ENCODE results near the gene NOTCH1. TPM values are rescaled to one million over a fixed set of nuclear protein-coding genes. Genes with fewer than 3 reads are reported as not detected.

The NOTCH1 gene
- total RNA-seq, 2 donors from 2014 or later, result 71.6 to 84.2 TPM

- Mint-ChIP-seq H3K4me3 (peak overlapping the region; percentile 92 to 95), H3K27ac (no peak overlapping the region), H3K9me3 (no peaks in the 10 kb centered on the region), H3K36me3 (ENCODE audit: insufficient read depth in 2 of 2) (peaks cover 0 to 6% of the 10 kb centered on the region in 2 donors), H3K27me3 (ENCODE audit: low read depth) (no peaks in the 10 kb centered on the region), H3K4me1 (ENCODE audit: low read depth) (peaks cover 59% of the 10 kb centered on the region)
- no peak for ATAC-seq (replicated peaks in 1 of 2)
- DNase-seq, result no peak
Observed at GRCh38 chr9:136543830-136544547, 1.9 kb downstream of the NOTCH1 start.

DNA sequence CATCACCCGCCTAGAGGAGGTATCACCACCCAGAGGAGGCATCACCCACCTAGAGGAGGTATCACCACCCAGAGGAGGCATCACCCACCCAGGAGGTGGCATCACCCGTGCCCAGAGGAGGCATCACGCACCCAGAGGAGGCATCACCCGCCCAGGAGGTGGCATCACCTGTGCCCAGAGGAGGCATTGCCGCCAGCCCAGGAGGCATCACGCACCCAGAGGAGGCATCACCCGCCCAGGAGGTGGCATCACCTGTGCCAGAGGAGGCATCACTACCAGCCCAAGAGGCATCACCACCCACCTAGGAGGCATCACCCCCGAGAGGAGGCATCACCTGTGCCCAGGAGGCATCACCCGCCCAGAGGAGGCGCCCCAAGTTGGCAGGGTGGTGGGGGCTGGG, 2.6 kb downstream of the NOTCH1 start:
- Mint-ChIP-seq H3K27me3 (ENCODE audit: low read depth) (no peaks in the 10 kb centered on the region), H3K9me3 (no peaks in the 10 kb centered on the region), H3K36me3 (ENCODE audit: insufficient read depth in 2 of 2) (peaks cover 0 to 6% of the 10 kb centered on the region in 2 donors), H3K4me3 (peak overlapping the region; percentile 92 to 95), H3K27ac (no peak overlapping the region), H3K4me1 (ENCODE audit: low read depth) (peaks cover 66% of the 10 kb centered on the region)
- no peak for DNase-seq
- no peak for ATAC-seq (replicated peaks in 1 of 2)

DNA sequence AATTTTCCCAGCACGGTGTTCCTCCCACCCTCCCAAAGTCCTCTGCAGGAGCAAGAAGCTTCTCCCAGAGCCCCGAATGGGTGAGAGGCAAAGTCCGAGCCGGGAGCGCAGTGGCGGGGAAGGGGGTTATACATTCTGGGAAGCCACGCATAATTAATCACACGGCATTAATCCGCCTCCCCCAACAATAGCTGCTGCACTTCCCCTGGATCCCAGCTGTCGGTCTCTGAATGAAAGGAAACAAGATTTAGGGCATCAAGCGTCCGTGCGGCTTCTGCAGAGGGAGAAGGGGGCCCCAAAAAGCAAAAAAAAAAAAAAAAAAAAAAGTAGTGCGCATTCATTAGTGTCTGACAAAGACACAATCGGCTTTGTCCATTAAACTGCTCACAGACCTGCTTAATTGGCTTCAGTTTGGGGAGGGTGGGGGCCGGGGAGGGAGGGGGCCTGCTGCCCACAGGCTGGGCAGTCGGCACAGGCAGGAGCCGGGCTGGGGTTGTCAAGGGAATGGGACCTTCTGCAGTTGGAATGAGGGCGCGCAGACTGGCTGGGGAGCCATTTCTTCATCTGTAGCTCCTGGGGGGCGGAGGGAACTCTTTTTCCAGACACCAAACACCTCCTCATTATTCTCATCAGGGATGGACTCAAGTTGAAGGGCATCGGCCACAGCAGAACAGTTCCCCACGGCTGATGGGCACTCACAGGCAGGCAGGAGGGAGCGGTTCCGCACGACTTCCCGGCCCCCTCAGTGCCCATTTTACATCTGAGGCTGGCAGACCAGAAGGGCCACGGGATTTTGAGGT, 3.4 kb downstream of the NOTCH1 start:
- Mint-ChIP-seq H3K27ac (no peak overlapping the region), H3K27me3 (ENCODE audit: low read depth) (no peaks in the 10 kb centered on the region), H3K36me3 (ENCODE audit: insufficient read depth in 2 of 2) (peaks cover 0 to 6% of the 10 kb centered on the region in 2 donors), H3K4me3 (peak overlapping the region; percentile 92 to 95), H3K9me3 (no peaks in the 10 kb centered on the region), H3K4me1 (ENCODE audit: low read depth) (peaks cover 72% of the 10 kb centered on the region)
- no peak for DNase-seq
- ATAC-seq (replicated peaks in 1 of 2), result no peak

DNA sequence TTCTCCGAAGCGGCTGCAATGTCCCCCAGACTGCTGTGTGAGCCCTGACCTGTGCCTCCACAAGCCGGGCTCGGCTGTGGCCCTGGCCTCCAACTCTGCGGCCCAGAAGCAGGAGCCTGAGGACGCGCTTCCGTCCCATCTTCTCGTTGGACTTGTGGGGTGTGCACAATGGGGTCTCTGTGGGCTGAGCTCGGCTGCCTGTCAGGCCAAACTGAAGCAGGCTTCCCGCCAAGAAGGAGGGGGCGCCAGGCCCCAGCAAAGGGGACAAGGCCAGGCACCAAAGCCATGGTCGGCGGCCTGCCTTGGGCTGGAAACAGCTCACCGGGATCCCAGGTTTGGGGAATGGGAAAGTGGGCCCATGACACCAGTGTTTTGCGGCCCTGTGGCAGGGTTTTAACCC, 4.1 kb downstream of the NOTCH1 start:
- H3K4me3 Mint-ChIP-seq, result peak overlapping the region; percentile 37 to 52
- ATAC-seq (replicated peaks in 1 of 2) (no peak), DNase-seq (no peak)
- no peaks in the 10 kb centered on the region for H3K27me3 Mint-ChIP-seq (ENCODE audit: low read depth)
- no peak overlapping the region for H3K27ac Mint-ChIP-seq
- peaks cover 0 to 6% of the 10 kb centered on the region in 2 donors for H3K36me3 Mint-ChIP-seq (ENCODE audit: insufficient read depth in 2 of 2)
- H3K4me1 Mint-ChIP-seq (ENCODE audit: low read depth), result peaks cover 73% of the 10 kb centered on the region
- H3K9me3 Mint-ChIP-seq, result no peaks in the 10 kb centered on the region

- Mint-ChIP-seq H3K9me3 (no peaks in the 10 kb centered on the region), H3K4me3 (peak overlapping the region; percentile 94 to 99), H3K27me3 (ENCODE audit: low read depth) (no peaks in the 10 kb centered on the region), H3K4me1 (ENCODE audit: low read depth) (peaks cover 72% of the 10 kb centered on the region), H3K27ac (peak overlapping the region; percentile 82), H3K36me3 (ENCODE audit: insufficient read depth in 2 of 2) (peaks cover 0 to 6% of the 10 kb centered on the region in 2 donors)
- no peak for DNase-seq
- no peak for ATAC-seq (replicated peaks in 1 of 2)
Observed at GRCh38 chr9:136541179-136541578, 4.7 kb downstream of the NOTCH1 start.

DNA sequence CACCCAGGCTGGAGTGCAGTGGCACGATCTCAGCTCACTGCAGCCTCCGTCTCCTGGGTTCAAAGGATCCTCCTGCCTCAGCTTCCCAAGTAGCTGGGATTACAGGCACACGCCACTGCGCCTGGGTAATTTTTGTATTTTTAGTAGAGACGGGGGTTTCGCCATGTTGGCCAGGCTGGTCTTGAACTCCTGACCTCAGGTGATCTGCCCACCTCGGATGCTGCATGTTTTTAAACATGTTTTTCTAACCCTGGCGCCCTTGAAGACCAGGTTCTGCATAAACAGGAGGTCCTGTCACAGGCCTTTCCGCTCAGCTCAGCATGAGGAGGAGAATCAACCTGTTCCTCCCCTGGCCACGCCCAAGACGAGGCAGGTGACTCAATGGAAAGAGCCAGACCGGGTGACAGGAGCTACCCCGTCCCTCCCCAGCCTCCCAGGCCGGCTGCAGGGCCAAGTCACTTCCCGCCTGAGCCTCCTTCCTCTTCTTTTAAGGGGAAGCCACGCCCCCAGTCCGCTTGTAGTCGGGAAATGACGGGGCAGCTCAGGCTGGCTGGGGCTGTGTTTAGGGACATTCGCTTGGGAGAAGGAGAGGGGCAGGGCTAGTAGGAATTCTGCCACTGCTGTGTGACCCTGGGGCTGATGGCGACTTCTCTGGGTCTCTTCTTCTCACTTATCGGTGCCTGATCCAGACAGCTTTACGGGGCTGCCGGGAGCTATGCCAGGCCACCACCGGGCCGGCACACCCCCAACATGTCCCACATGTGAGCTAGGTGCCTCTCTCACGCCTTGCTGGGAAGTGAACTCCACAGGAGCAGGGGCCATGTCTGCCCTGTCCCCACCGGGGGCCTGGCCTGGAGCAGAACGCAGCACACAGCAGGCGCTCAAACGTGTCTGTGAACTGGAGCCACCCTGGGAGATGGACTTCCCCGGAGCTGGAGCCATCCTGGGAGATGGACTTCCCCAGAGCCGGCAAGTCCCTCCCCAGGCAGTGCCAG, 6.1 kb downstream of the NOTCH1 start:
- H3K4me1 Mint-ChIP-seq (ENCODE audit: low read depth), result peaks cover 72% of the 10 kb centered on the region
- ATAC-seq (replicated peaks in 1 of 2) (peak; percentile 85 to 87), DNase-seq (peak; percentile 95 to 98)
- H3K27me3 Mint-ChIP-seq (ENCODE audit: low read depth), result no peaks in the 10 kb centered on the region
- H3K36me3 Mint-ChIP-seq (ENCODE audit: insufficient read depth in 2 of 2), result peaks cover 0 to 6% of the 10 kb centered on the region in 2 donors
- H3K27ac Mint-ChIP-seq, result peak overlapping the region; percentile 99
- H3K9me3 Mint-ChIP-seq, result no peaks in the 10 kb centered on the region
- H3K4me3 Mint-ChIP-seq, result peak overlapping the region; percentile 94 to 99

GRCh38 chr9:136538599-136539426, 7.0 kb downstream of the NOTCH1 start:
- Mint-ChIP-seq H3K4me1 (ENCODE audit: low read depth) (peaks cover 76% of the 10 kb centered on the region), H3K4me3 (peak overlapping the region; percentile 94 to 99), H3K27me3 (ENCODE audit: low read depth) (no peaks in the 10 kb centered on the region), H3K27ac (peak overlapping the region; percentile 99), H3K36me3 (ENCODE audit: insufficient read depth in 2 of 2) (peaks cover 0 to 9% of the 10 kb centered on the region in 2 donors), H3K9me3 (no peaks in the 10 kb centered on the region)
- DNase-seq (peak; percentile 81 to 86), ATAC-seq (replicated peaks in 1 of 2) (peak; percentile 79 to 80)

- no peaks in the 10 kb centered on the region for H3K27me3 Mint-ChIP-seq (ENCODE audit: low read depth)
- H3K27ac Mint-ChIP-seq, result no peak overlapping the region
- peaks cover 76% of the 10 kb centered on the region for H3K4me1 Mint-ChIP-seq (ENCODE audit: low read depth)
- DNase-seq (no peak), ATAC-seq (replicated peaks in 1 of 2) (no peak)
- H3K9me3 Mint-ChIP-seq, result no peaks in the 10 kb centered on the region
- H3K4me3 Mint-ChIP-seq, result peak overlapping the region; percentile 94 to 99
- H3K36me3 Mint-ChIP-seq (ENCODE audit: insufficient read depth in 2 of 2), result peaks cover 0 to 9% of the 10 kb centered on the region in 2 donors
Observed at GRCh38 chr9:136537896-136538598, 7.8 kb downstream of the NOTCH1 start.

DNA sequence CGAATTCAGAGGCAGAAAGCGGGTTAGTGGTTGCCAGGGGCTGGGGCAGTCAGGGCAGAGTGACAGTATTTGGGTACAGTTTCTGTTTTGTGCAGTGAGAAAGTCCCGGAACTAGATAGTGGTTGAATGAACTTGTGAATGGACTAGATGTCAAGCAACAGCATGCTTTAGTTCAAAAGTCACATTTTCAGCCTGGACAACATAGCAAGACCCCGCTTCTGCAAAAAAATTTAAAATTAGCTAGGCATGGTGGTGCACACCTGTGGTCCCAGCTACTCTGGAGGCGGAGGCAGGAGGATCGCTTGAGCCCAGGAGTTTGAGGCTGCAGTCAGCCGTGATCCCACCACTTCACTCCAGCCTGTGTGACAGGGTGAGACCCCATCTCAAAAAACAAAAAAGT, 8.4 kb downstream of the NOTCH1 start:
- ATAC-seq (replicated peaks in 1 of 2), result no peak
- H3K27me3 Mint-ChIP-seq (ENCODE audit: low read depth), result no peaks in the 10 kb centered on the region
- peaks cover 76% of the 10 kb centered on the region for H3K4me1 Mint-ChIP-seq (ENCODE audit: low read depth)
- H3K27ac Mint-ChIP-seq, result no peak overlapping the region
- DNase-seq, result no peak
- H3K4me3 Mint-ChIP-seq, result peak overlapping the region; percentile 50 to 94
- peaks cover 0 to 10% of the 10 kb centered on the region in 2 donors for H3K36me3 Mint-ChIP-seq (ENCODE audit: insufficient read depth in 2 of 2)
- no peaks in the 10 kb centered on the region for H3K9me3 Mint-ChIP-seq

DNA sequence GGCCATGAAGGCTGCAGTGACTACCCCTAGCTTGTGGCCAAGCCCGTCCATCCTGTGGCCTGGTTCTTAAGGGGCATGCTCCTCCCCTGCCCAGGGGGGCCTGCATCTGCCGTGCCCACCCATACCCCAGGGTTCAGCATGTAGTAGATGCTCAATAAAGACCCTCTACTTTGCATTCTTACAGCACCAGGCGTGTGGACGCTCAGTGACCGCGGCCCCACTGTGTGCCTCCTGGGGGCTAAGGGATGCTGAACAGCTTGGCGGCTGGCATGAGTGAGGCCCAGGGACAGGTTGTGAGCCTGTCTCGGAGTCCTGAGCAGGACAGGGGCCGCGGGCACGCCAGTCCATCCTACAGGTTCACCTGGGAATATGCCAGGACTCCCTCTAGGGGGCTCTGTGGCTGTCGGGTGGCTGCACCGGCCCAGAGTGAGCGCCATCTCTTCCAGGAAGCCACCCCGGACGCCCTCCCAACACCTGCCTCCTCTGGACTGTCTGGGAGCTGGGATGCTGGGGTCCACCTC, 9.1 kb downstream of the NOTCH1 start:
- peak overlapping the region in 1 of 2 donors; percentile 9 for H3K4me3 Mint-ChIP-seq
- H3K36me3 Mint-ChIP-seq (ENCODE audit: insufficient read depth in 2 of 2), result peaks cover 0 to 12% of the 10 kb centered on the region in 2 donors
- DNase-seq, result no peak
- H3K27me3 Mint-ChIP-seq (ENCODE audit: low read depth), result no peaks in the 10 kb centered on the region
- no peaks in the 10 kb centered on the region for H3K9me3 Mint-ChIP-seq
- ATAC-seq (replicated peaks in 1 of 2), result no peak
- H3K27ac Mint-ChIP-seq, result no peak overlapping the region
- H3K4me1 Mint-ChIP-seq (ENCODE audit: low read depth), result peaks cover 76% of the 10 kb centered on the region

DNA sequence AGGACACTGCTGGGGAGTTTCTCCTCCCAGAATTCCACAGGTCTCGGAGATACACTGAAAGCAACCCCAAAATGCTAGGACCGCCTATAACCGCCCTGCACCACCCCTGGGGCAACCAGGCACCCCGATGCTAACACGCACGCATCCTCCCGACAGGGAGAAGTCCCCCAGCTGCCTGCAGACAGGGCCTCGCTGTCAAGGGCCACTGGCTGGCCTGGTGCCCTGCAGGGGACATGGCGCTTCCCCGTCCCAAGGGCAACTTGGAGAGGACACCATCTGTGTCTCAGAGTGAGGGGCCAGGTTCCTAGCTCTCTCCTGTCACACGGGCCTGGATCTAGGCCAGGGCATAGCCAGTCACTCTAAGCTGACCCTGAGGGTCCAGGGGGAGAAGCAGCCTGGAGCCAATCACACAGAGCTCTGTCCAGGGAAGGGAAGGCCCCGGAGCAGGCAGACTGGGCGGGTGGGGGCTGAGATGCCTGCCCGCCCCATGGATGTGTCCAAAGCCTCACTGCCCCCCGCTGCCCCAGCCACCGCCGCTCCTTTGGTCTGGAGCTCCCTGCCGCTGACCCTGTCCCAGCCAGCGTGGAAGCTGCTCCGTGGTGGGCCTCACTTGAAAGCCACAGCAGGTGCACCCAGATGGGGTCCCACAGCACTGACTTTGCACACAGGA, 9.7 kb downstream of the NOTCH1 start:
- no peak overlapping the region for H3K4me3 Mint-ChIP-seq
- no peaks in the 10 kb centered on the region for H3K27me3 Mint-ChIP-seq (ENCODE audit: low read depth)
- H3K9me3 Mint-ChIP-seq, result no peaks in the 10 kb centered on the region
- DNase-seq, result no peak
- peaks cover 0 to 10% of the 10 kb centered on the region in 2 donors for H3K36me3 Mint-ChIP-seq (ENCODE audit: insufficient read depth in 2 of 2)
- ATAC-seq (replicated peaks in 1 of 2), result no peak
- H3K27ac Mint-ChIP-seq, result no peak overlapping the region
- peaks cover 75% of the 10 kb centered on the region for H3K4me1 Mint-ChIP-seq (ENCODE audit: low read depth)
